HepG2 (cell line): ENCODE measurements around the gene SWSAP1. TPM values are rescaled to one million over a fixed set of nuclear protein-coding genes. Genes with fewer than 3 reads are reported as not detected.

Source experiments
- ATAC-seq: fragments of 200-7000 bp; cut with Tn5 transposase; 3 replicates; pipeline ENCODE4 v1.9.1; 2020; ENCODE audit warnings: mild to moderate bottlenecking, moderate library complexity
- BruUV-seq: library from RNA; stranded (reverse); fragments of 400-500 nt; replicated peaks from 2 replicates; lab custom pipeline; 2021; lab: Mats Ljungman, UMichigan
- CTCF ChIA-PET: fragments of 300-600 bp; formaldehyde crosslinking; extraction: SDS; loops from one replicate; lab custom pipeline; 2021; ENCODE audit warnings: low total read pairs, inconsistent platforms, low intra/inter-chr PET ratio; lab: Yijun Ruan, JAX
- POLR2A ChIA-PET: fragments of 350-600 bp; sonication (Branson Sonifier 250); formaldehyde crosslinking; loops from one replicate; lab custom pipeline; 2020; ENCODE audit warnings: antibody characterized with exemption, inconsistent platforms; lab: Yijun Ruan, JAX
- DNase-seq: peaks from one replicate; pipeline ENCODE4 v3.0.0-alpha.2; 2015; ENCODE audit warnings: low spot score
- FAIRE-seq: peaks from 3 replicates; lab custom pipeline; 2011; peaks lifted over from hg19 to GRCh38; lab: Jason Lieb, UNC
- H2AFZ ChIP-seq: one replicate; pipeline ENCODE4 v1.6.1; 2011; ENCODE audit warnings: low read length, inconsistent platforms
- H3K27ac ChIP-seq: fragments of 300-600 bp; 3 replicates; pipeline ENCODE4 v1.8.0; 2011; ENCODE audit warnings: mixed run types, mild to moderate bottlenecking, mixed read lengths, low read length, inconsistent platforms; ENCODE audit not compliant: insufficient read depth; ENCODE audit errors: extremely low read length
- H3K27me3 ChIP-seq, 2 experiments: fragments of 200-600 bp in 1 of 2; 2 replicates in 1 of 2; 3 replicates in 1 of 2; pipeline versions ENCODE4 v1.6.0 to v1.8.0; 2011; ENCODE audit warnings: low read length in 2 of 2, mild to moderate bottlenecking in 2 of 2, moderate library complexity in 2 of 2, inconsistent platforms in 1 of 2; ENCODE audit not compliant: insufficient read depth in 2 of 2, control insufficient read depth in 1 of 2
- H3K36me3 ChIP-seq, 2 experiments: fragments of 200-600 bp in 1 of 2; replicated peaks in 1 of 2; 2 replicates in 1 of 2; 3 replicates in 1 of 2; pipeline versions ENCODE4 v1.5.1 to v1.8.0; 2011; ENCODE audit warnings: low read length in 2 of 2, inconsistent platforms in 1 of 2; ENCODE audit not compliant: insufficient read depth in 2 of 2, control insufficient read depth in 1 of 2
- H3K4me1 ChIP-seq: 2 replicates; pipeline ENCODE4 v1.5.1; 2012; ENCODE audit warnings: low read length, inconsistent platforms; ENCODE audit not compliant: insufficient read depth
- H3K4me2 ChIP-seq: 2 replicates; pipeline ENCODE4 v1.6.0; 2011; ENCODE audit warnings: low read depth, low read length, inconsistent platforms
- H3K4me3 ChIP-seq, 3 experiments: fragments of 200-600 bp in 1 of 3; sonication (generic), shearing (Covaris generic) in 1 of 3; replicated peaks in 1 of 3; 2 replicates each; pipeline ENCODE4 v1.5.1; 2011 to 2016; ENCODE audit warnings: low read length in 3 of 3, inconsistent platforms in 2 of 3, low read depth in 2 of 3, mild to moderate bottlenecking in 2 of 3, control low read depth in 1 of 3, mixed read lengths in 1 of 3; ENCODE audit not compliant: insufficient read depth in 1 of 3
- H3K79me2 ChIP-seq: one replicate; pipeline ENCODE4 v1.6.1; 2011; ENCODE audit warnings: low read length, inconsistent platforms; ENCODE audit not compliant: insufficient read depth
- H3K9ac ChIP-seq: 2 replicates; pipeline ENCODE4 v1.6.0; 2011; ENCODE audit warnings: mild to moderate bottlenecking, low read depth, low read length, inconsistent platforms; ENCODE audit not compliant: insufficient read depth
- H3K9me3 ChIP-seq: 2 replicates; pipeline ENCODE4 v1.5.1; 2012; ENCODE audit warnings: mild to moderate bottlenecking, low read length
- H4K20me1 ChIP-seq: 2 replicates; pipeline ENCODE4 v1.6.0; 2011; ENCODE audit warnings: inconsistent platforms, mild to moderate bottlenecking, low read length, moderate library complexity; ENCODE audit not compliant: insufficient read depth
- ARNT2 ChIP-seq: sonication (generic); formaldehyde crosslinking; IDR thresholded peaks from 2 replicates; pipeline ENCODE4 v1.8.0; 2022; ENCODE audit warnings: mild to moderate bottlenecking, low read depth, missing genetic modification reagents, moderate library complexity
- ATF7 ChIP-seq, 2 experiments: fragments of 450-650 bp in 1 of 2; sonication (generic) in 1 of 2; formaldehyde crosslinking in 1 of 2; IDR thresholded peaks; 2 replicates each; pipeline versions ENCODE4 v1.4.0 to v1.6.1; 2016 to 2020; ENCODE audit warnings: antibody characterized with exemption in 1 of 2, mild to moderate bottlenecking in 1 of 2, missing genetic modification reagents in 1 of 2
- CEBPG ChIP-seq: IDR thresholded peaks from 2 replicates; pipeline ENCODE4 v1.6.1; 2016
- ETV6 ChIP-seq: sonication (generic); formaldehyde crosslinking; conservative IDR thresholded peaks from 2 replicates; pipeline ENCODE4 v1.4.0; 2020; ENCODE audit warnings: missing genetic modification reagents
- FOXA3 ChIP-seq: IDR thresholded peaks from 2 replicates; pipeline ENCODE4 v1.6.1; 2016; ENCODE audit warnings: missing genetic modification reagents, missing compliant biosample characterization
- MTF2 ChIP-seq: sonication (generic); formaldehyde crosslinking; IDR thresholded peaks from 2 replicates; pipeline ENCODE4 v1.5.0; 2020; ENCODE audit warnings: missing genetic modification reagents, borderline replicate concordance
- PLRG1 ChIP-seq: fragments of 450-650 bp; conservative IDR thresholded peaks from 2 replicates; pipeline ENCODE4 v1.6.1; 2016
- SETDB1 ChIP-seq: sonication (generic); formaldehyde crosslinking; IDR thresholded peaks from 2 replicates; pipeline ENCODE4 v1.5.1; 2020; ENCODE audit warnings: missing genetic modification reagents, mild to moderate bottlenecking, borderline replicate concordance
- TBX3 ChIP-seq: fragments of 450-650 bp; IDR thresholded peaks from 2 replicates; pipeline ENCODE4 v1.6.1; 2017; ENCODE audit warnings: antibody characterized with exemption, mild to moderate bottlenecking, inconsistent platforms, borderline replicate concordance
- ZNF121 ChIP-seq: sonication (generic); formaldehyde crosslinking; IDR thresholded peaks from 2 replicates; pipeline ENCODE4 v1.5.0; 2020; ENCODE audit warnings: mild to moderate bottlenecking, missing genetic modification reagents
- ZNF530 ChIP-seq: sonication (generic); formaldehyde crosslinking; IDR thresholded peaks from 2 replicates; pipeline ENCODE4 v1.5.0; 2020; ENCODE audit warnings: low read depth, mild to moderate bottlenecking, missing genetic modification reagents
- WGBS: methylation state at CpG from one replicate; pipeline ENCODE4 v1.1.6; 2017; ENCODE audit warnings: low lambda C conversion rate; 5-methylcytosine and 5-hydroxymethylcytosine counted together
- in situ Hi-C: cut with HindIII; loops from 2 replicates; pipeline ENCODE4 v1.10.0; 2017; ENCODE audit warnings: low pct_unique_long_range_greater_than_20kb; ENCODE audit not compliant: extremely low pct_ligation_motif_present
- intact Hi-C: fragments of 100-400 bp; cut with micrococcal nuclease; formaldehyde crosslinking; loops from one replicate; pipeline ENCODE4 v1.10.0; 2022; ENCODE audit not compliant: unreplicated experiment
- polyA plus RNA-seq, 8 experiments: library from polyadenylated mRNA; depleted of rRNA in 3 of 8; stranded (reverse) in 7 of 8; unstranded in 1 of 8; fragments of >200 nt; fragmentation: Illumina TruSeq in 4 of 8; extraction: Trizol in 4 of 8; gene quantifications; 2 replicates each; pipeline versions ENCODE4 v1.2.1 to v1.2.3, GENCODE V29; 2011 to 2016; ENCODE audit warnings: low read depth in 4 of 8, missing spikeins in 1 of 8, mixed read lengths in 1 of 8; ENCODE audit not compliant: insufficient read depth in 1 of 8
- total RNA-seq, 5 experiments: library from RNA; depleted of rRNA; stranded (reverse); fragments of >200 nt; fragmentation: Illumina TruSeq; extraction: Trizol; gene quantifications; 2 replicates each; pipeline ENCODE4 v1.2.3, GENCODE V29; 2016; ENCODE audit warnings: low read depth in 1 of 5
- TF ChIP-seq, protein P1 (sequence below): sonication (generic); formaldehyde crosslinking; IDR thresholded peaks from 2 replicates; pipeline ENCODE4 v1.4.0; 2020; ENCODE audit warnings: missing genetic modification reagents, low read depth, mild to moderate bottlenecking, borderline replicate concordance
- TF ChIP-seq, protein P2 (sequence below): sonication (generic); formaldehyde crosslinking; IDR thresholded peaks from 2 replicates; pipeline ENCODE4 v1.5.0; 2020; ENCODE audit warnings: missing genetic modification reagents, mild to moderate bottlenecking, borderline replicate concordance

SWSAP1 gene
- total and polyA plus RNA-seq, 2 of the 13 experiments (the other 11 are each of a cell fraction or from before 2014, with no cell fraction given): 2.7 to 3.3 TPM

DNA sequence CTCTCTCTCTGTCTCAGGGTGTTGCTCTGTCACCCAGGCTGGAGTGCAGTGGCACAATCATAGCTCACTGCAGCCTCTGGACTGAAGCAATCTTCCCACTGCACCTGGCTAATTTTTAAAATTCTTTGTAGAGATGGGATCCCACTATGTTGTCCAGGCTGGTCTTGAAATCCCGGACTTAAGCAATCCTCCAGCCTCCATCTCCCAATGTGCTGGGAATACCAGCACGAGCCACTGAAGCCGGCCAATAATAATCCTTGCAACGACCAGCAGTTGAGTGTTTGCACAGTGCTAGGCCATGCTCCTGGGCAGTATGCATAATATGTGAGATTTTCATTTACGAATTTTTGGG is 10.3 kb downstream of the SWSAP1 start:
- no peaks in the 10 kb centered on the region for H3K9me3 ChIP-seq
- no peak overlapping the region for H3K27ac ChIP-seq
- H3K9ac ChIP-seq: no peak overlapping the region
- peak overlapping the region; percentile 91 for H3K4me2 ChIP-seq
- H3K27me3 ChIP-seq: no peaks in the 10 kb centered on the region
- CTCF ChIA-PET: no interaction called here
- no peak overlapping the region; a peak in 1 of 6 replicates for H3K4me3 ChIP-seq
- TF ChIP-seq ZNF121 (CRISPR knock-in tag) (peak; percentile 89), CEBPG (0 out of 2 replicates have a peak, but pooled peaks have one; percentile 5), ARNT2 (no peak), ETV6 (CRISPR knock-in tag) (no peak), MTF2 (CRISPR knock-in tag) (0 out of 2 replicates have a peak, but pooled peaks have one; percentile 1)
- TF ChIP-seq, all 625 proteins: peak for 3
- no peak for DNase-seq
- no peaks in the 10 kb centered on the region for H3K79me2 ChIP-seq
- intact Hi-C loops (loop anchor here (5.0 kb wide), 1 partner anchor 38 kb away; no protein-coding TSS in a partner anchor), in situ Hi-C loops (loop anchor here (5.0 kb wide), 2 partner anchors 38 to 98 kb away; partner anchors contain the start of gene ELAVL3)
- POLR2A ChIA-PET: interaction anchor here (0.6 to 2.6 kb wide), 6 partner anchors 10 to 383 kb away, joined by 3 to 51 read pairs (median 6); partner anchors contain the start of genes ODAD3, PRKCSH, RGL3 and SWSAP1
- WGBS: 22% methylated on average over 5 of the region's 5 CpGs
- no peak overlapping the region for H2AFZ ChIP-seq
- no peaks in the 10 kb centered on the region for H4K20me1 ChIP-seq
- ATAC-seq: no peak
- FAIRE-seq: no peak
- BruUV-seq: no TSS peak
- H3K4me1 ChIP-seq: peaks cover 44% of the 10 kb centered on the region
- no peaks in the 10 kb centered on the region for H3K36me3 ChIP-seq

DNA sequence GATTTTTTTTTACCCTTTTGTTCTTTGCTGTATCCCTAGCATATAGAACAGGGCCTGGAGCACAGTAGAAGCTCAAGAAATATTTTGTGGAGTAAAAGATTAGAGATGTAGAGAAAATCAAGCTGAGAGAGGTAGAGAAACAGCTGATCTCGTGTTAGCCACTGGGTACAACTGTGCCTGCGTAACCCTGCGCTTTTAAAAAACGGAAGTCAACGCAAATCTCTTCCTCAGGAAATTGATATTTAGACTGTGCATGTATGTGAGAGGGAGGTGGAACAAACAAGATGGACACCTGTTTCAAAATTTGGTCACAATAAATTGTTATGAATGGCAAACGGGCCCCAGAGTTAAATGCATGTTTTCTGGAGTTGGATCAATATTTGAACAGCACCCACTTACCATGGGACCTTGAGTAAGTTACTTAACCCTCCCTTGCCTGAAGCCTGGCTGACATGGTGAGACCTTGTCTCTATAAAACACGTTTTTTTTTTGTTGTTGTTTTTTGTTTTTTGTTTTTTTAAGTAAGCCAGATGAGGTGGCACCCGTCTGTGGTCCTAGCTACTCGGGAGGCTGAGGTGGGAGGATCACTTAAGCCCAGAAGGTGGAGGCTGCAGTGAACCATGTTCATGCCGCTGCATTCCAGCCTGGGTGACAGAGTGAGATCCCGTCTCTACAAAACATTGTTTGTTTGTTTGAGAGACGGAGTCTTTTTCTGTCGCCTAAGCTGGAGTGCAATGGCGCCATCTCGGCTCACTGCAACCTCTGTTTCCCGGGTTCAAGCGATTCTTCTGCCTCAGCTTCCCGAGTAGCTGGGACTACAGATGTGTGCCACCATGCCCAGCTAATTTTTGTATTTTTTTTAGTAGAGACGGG is 12.9 kb downstream of the SWSAP1 start:
- Histone ChIP-seq H3K9me3 (no peaks in the 10 kb centered on the region), H2AFZ (peak overlapping the region; percentile 84), H3K36me3 (no peaks in the 10 kb centered on the region), H3K4me2 (peak overlapping the region; percentile 64), H3K27ac (no peak overlapping the region), H3K4me3 (peak overlapping the region in 2 of 3 experiments; percentile 19 to 42; a peak in 1 of 6 replicates), H3K79me2 (no peaks in the 10 kb centered on the region), H4K20me1 (no peaks in the 10 kb centered on the region), H3K9ac (peak overlapping the region; percentile 23; the same call in 1 of the 2 replicates), H3K4me1 (peaks cover 37% of the 10 kb centered on the region), H3K27me3 (no peaks in the 10 kb centered on the region)
- ATAC-seq: no peak
- BruUV-seq: no TSS peak
- WGBS: 23% methylated on average over 19 of the region's 19 CpGs
- FAIRE-seq: peak; percentile 64
- ChIA-PET POLR2A (interaction anchor here (1.0 to 1.4 kb wide), 2 partner anchors 13 to 32 kb away, joined by 3 to 4 read pairs; partner anchors contain the start of genes RGL3 and SWSAP1), CTCF (no interaction called here)
- in situ Hi-C loops (no loop called here), intact Hi-C loops (no loop called here)
- peak; percentile 53 for DNase-seq
- no peak for TF ChIP-seq TBX3
- TF ChIP-seq, protein P1, sequence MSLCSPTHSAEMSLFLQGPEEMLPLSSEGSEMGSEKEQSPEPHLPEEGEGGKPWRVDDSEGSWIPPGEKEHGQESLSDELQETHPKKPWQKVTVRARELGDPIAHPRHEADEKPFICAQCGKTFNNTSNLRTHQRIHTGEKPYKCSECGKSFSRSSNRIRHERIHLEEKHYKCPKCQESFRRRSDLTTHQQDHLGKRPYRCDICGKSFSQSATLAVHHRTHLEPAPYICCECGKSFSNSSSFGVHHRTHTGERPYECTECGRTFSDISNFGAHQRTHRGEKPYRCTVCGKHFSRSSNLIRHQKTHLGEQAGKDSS (CRISPR knock-in tag): no peak
- no peak for TF ChIP-seq SETDB1
- no peak for TF ChIP-seq PLRG1
- TF ChIP-seq ZNF530: no peak
- TF ChIP-seq ATF7 (IDR thresholded peaks at IDR 0.05): no peak
- no peak for TF ChIP-seq ATF7 (CRISPR knock-in tag; IDR thresholded peaks at IDR 0.05)
- TF ChIP-seq, protein P2, sequence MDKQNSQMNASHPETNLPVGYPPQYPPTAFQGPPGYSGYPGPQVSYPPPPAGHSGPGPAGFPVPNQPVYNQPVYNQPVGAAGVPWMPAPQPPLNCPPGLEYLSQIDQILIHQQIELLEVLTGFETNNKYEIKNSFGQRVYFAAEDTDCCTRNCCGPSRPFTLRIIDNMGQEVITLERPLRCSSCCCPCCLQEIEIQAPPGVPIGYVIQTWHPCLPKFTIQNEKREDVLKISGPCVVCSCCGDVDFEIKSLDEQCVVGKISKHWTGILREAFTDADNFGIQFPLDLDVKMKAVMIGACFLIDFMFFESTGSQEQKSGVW (CRISPR knock-in tag): no peak
- peak; percentile 16; the same call in 1 of the 2 replicates for TF ChIP-seq FOXA3 (CRISPR knock-in tag)
